Activated CD8-positive, alpha-beta T cell treated with anti-CD3 and anti-CD28 coated beads for 36 hours (primary cell): ENCODE results near the gene ZFP3. TPM values are rescaled to one million over a fixed set of nuclear protein-coding genes. Genes with fewer than 3 reads are reported as not detected.
"Not testable (repeated sequence)": the region's sequence is repeated elsewhere in the genome, so short reads cannot be mapped to it uniquely, and the experiment has no call there.

Source experiments
- ATAC-seq: fragments of 200-7000 bp; cut with Tn5 transposase; one replicate; pipeline ENCODE4 v1.10.0; 2021; ENCODE audit warnings: mild to moderate bottlenecking, moderate library complexity
- CTCF ChIA-PET: fragments of 350-600 bp; sonication (Branson Sonifier 250); formaldehyde crosslinking; loops from one replicate; lab custom pipeline; 2021; ENCODE audit warnings: antibody characterized with exemption; lab: Charles Lee
- POLR2A ChIA-PET: fragments of 350-600 bp; sonication (Branson Sonifier 250); formaldehyde crosslinking; loops from one replicate; lab custom pipeline; 2021; ENCODE audit warnings: antibody characterized with exemption; lab: Charles Lee
- DNase-seq: peaks from one replicate; pipeline ENCODE4 v3.0.0-alpha.2; 2020
- H3K27ac Mint-ChIP-seq: one replicate; pipeline ENCODE4 v1.8.0; 2021; ENCODE audit warnings: mild to moderate bottlenecking, mixed read lengths
- H3K27me3 Mint-ChIP-seq: one replicate; pipeline ENCODE4 v1.8.0; 2021; ENCODE audit warnings: mixed read lengths
- H3K36me3 Mint-ChIP-seq: one replicate; pipeline ENCODE4 v1.8.0; 2021; ENCODE audit warnings: low read depth, mixed read lengths
- H3K4me1 Mint-ChIP-seq: one replicate; pipeline ENCODE4 v1.8.0; 2021; ENCODE audit warnings: low read depth, mixed read lengths
- H3K4me3 Mint-ChIP-seq: one replicate; pipeline ENCODE4 v1.8.0; 2021; ENCODE audit warnings: mild to moderate bottlenecking, moderate library complexity, mixed read lengths
- H3K9me3 Mint-ChIP-seq: one replicate; pipeline ENCODE4 v1.8.0; 2021; ENCODE audit warnings: mixed read lengths
- CTCF ChIP-seq: fragments of 200-600 bp; IDR thresholded peaks from one replicate; pipeline ENCODE4 v1.8.0; 2022; ENCODE audit warnings: antibody characterized with exemption, mild to moderate bottlenecking
- intact Hi-C: fragments of 100-400 bp; cut with micrococcal nuclease; formaldehyde crosslinking; loops from one replicate; pipeline ENCODE4 v1.10.0; 2022
- total RNA-seq, 2 experiments: library from RNA; stranded (reverse); gene quantifications; one replicate each; pipeline ENCODE4 v1.2.3, GENCODE V29; 2021

The ZFP3 gene
- total RNA-seq, 2 experiments from 2014 or later, result 1.5 to 1.9 TPM

GRCh38 chr17:5138616-5139457, 60.6 kb downstream of the ZFP3 start:
- no peaks in the 10 kb centered on the region for H3K9me3 Mint-ChIP-seq
- CTCF ChIA-PET, result no interaction called here
- no peak overlapping the region for H3K4me3 Mint-ChIP-seq
- H3K27ac Mint-ChIP-seq, result no peak overlapping the region
- no peak for TF ChIP-seq CTCF
- POLR2A ChIA-PET, result no interaction called here
- H3K36me3 Mint-ChIP-seq, result no peaks in the 10 kb centered on the region
- no peaks in the 10 kb centered on the region for H3K4me1 Mint-ChIP-seq
- H3K27me3 Mint-ChIP-seq, result no peaks in the 10 kb centered on the region
- DNase-seq (no peak), ATAC-seq (no peak)
- intact Hi-C loops, result no loop called here

- Mint-ChIP-seq H3K4me1 (no peaks in the 10 kb centered on the region), H3K27ac (no peak overlapping the region), H3K27me3 (peaks cover 1% of the 10 kb centered on the region), H3K36me3 (no peaks in the 10 kb centered on the region), H3K4me3 (no peak overlapping the region), H3K9me3 (no peaks in the 10 kb centered on the region)
- intact Hi-C loops, result no loop called here
- TF ChIP-seq CTCF, result no peak
- ATAC-seq (no peak), DNase-seq (no peak)
- ChIA-PET CTCF (no interaction called here), POLR2A (no interaction called here)
These were observed 61.1 kb downstream of the ZFP3 start for GRCh38 chr17:5139458-5139732.

GRCh38 chr17:5142877-5143276, 64.6 kb downstream of the ZFP3 start:
- H3K27me3 Mint-ChIP-seq, CTCF ChIA-PET, H3K36me3 Mint-ChIP-seq, H3K4me1 Mint-ChIP-seq, H3K4me3 Mint-ChIP-seq, POLR2A ChIA-PET, intact Hi-C loops, H3K27ac Mint-ChIP-seq, H3K9me3 Mint-ChIP-seq, ATAC-seq, DNase-seq: not testable (repeated sequence)

Other genes starting within 250 kb of the ZFP3 start
- 10 to 100 TPM; 50.8 to 51.5 TPM for gene MINK1, start 245.1 kb upstream of the ZFP3 start, total RNA-seq
- gene C17orf107, start 178.9 kb upstream of the ZFP3 start, total RNA-seq, result 1 to 10 TPM; 3.0 to 3.6 TPM
- gene CHRNE, start 175.4 kb upstream of the ZFP3 start, total RNA-seq, result under 1 TPM; 0.45 to 0.78 TPM
- gene GP1BA, start 146.2 kb upstream of the ZFP3 start, total RNA-seq, result not detected
- gene SLC25A11, start 138.4 kb upstream of the ZFP3 start, total RNA-seq, result 10 to 100 TPM; 80.8 to 87.0 TPM
- gene RNF167, start 138.2 kb upstream of the ZFP3 start, total RNA-seq, result 100 to 1,000 TPM; 144 to 152 TPM
- gene PFN1, start 129.9 kb upstream of the ZFP3 start, total RNA-seq, result 1,000 to 10,000 TPM; 1,726 to 1,759 TPM
- gene ENO3, start 127.3 kb upstream of the ZFP3 start, total RNA-seq, result 10 to 100 TPM; 31.3 to 34.0 TPM
- gene SPAG7, start 110.7 kb upstream of the ZFP3 start, total RNA-seq, result 10 to 100 TPM; 62.7 to 62.9 TPM
- 10 to 100 TPM; 91.5 to 99.0 TPM for gene CAMTA2, start 90.8 kb upstream of the ZFP3 start, total RNA-seq
- under 1 TPM in 1 of 2 experiments, not detected in 1; 0.63 TPM for gene INCA1, start 80.9 kb upstream of the ZFP3 start, total RNA-seq
- gene KIF1C, start 80.5 kb upstream of the ZFP3 start, total RNA-seq, result 10 to 100 TPM; 35.7 to 37.4 TPM
- under 1 TPM; 0.13 to 0.14 TPM for gene SLC52A1, start 43.0 kb upstream of the ZFP3 start, total RNA-seq
- 10 to 100 TPM; 16.5 to 19.3 TPM for gene ZNF232, start 33.4 kb downstream of the ZFP3 start, total RNA-seq
- gene USP6, start 37.6 kb downstream of the ZFP3 start, total RNA-seq, result under 1 TPM; 0.04 to 0.07 TPM
- gene ZNF594, start 113.4 kb downstream of the ZFP3 start, total RNA-seq, result 1 to 10 TPM; 7.7 to 8.7 TPM
- gene SCIMP, start 156.4 kb downstream of the ZFP3 start, total RNA-seq, result under 1 TPM; 0.13 to 0.54 TPM
- gene RABEP1, start 203.8 kb downstream of the ZFP3 start, total RNA-seq, result 10 to 100 TPM; 58.7 to 60.6 TPM